ENCODE measurements around the gene SLC4A8. TPM values are rescaled to one million over a fixed set of nuclear protein-coding genes. Genes with fewer than 3 reads are reported as not detected.

Gene SLC4A8
- polyA plus RNA-seq, 1 donor (not counting 4 experiments of a cell fraction or from before 2014, with no cell fraction given): 2.3 TPM

- Histone ChIP-seq H3K27ac (ENCODE audit: control insufficient read depth, insufficient read depth, low read length) (no peak overlapping the region), H3K4me3 (ENCODE audit: control insufficient read depth in 2 of 3, extremely low read depth in 1 of 3, insufficient read depth in 2 of 3, low read depth in 1 of 3, low read length in 3 of 3) (no peak overlapping the region), H3K9me3 (ENCODE audit: control insufficient read depth, low read depth, low read length) (no peaks in the 10 kb centered on the region), H3K4me1 (ENCODE audit: control insufficient read depth, extremely low read depth, insufficient read depth, low read length) (no peaks in the 10 kb centered on the region), H3K79me2 (ENCODE audit: control insufficient read depth, insufficient read depth, low read length) (no peaks in the 10 kb centered on the region), H3K27me3 (ENCODE audit: control insufficient read depth, extremely low read depth, insufficient read depth, low read length) (peaks cover 15% of the 10 kb centered on the region), H4K20me1 (ENCODE audit: control insufficient read depth, extremely low read depth, insufficient read depth, low read length) (no peaks in the 10 kb centered on the region), H3K4me2 (ENCODE audit: control insufficient read depth, extremely low read depth, insufficient read depth, low read depth, low read length) (no peak overlapping the region), H3K9ac (ENCODE audit: control insufficient read depth, extremely low read depth, insufficient read depth, low read length) (no peak overlapping the region), H3K9me1 (ENCODE audit: control insufficient read depth, extremely low read depth, insufficient read depth, low read length) (no peaks in the 10 kb centered on the region), H2AFZ (ENCODE audit: control insufficient read depth, low read length) (no peak overlapping the region), H3K36me3 (ENCODE audit: control insufficient read depth in 2 of 2, extremely low read depth in 1 of 2, insufficient read depth in 2 of 2, low read length in 2 of 2) (no peaks in the 10 kb centered on the region)
- DNase-seq (ENCODE audit: low read depth, low spot score) (no peak), FAIRE-seq (peak; percentile 57)
- TF ChIP-seq, protein P1, sequence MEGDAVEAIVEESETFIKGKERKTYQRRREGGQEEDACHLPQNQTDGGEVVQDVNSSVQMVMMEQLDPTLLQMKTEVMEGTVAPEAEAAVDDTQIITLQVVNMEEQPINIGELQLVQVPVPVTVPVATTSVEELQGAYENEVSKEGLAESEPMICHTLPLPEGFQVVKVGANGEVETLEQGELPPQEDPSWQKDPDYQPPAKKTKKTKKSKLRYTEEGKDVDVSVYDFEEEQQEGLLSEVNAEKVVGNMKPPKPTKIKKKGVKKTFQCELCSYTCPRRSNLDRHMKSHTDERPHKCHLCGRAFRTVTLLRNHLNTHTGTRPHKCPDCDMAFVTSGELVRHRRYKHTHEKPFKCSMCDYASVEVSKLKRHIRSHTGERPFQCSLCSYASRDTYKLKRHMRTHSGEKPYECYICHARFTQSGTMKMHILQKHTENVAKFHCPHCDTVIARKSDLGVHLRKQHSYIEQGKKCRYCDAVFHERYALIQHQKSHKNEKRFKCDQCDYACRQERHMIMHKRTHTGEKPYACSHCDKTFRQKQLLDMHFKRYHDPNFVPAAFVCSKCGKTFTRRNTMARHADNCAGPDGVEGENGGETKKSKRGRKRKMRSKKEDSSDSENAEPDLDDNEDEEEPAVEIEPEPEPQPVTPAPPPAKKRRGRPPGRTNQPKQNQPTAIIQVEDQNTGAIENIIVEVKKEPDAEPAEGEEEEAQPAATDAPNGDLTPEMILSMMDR (optimal IDR thresholded peaks at IDR 0.05 in 1 of 3, IDR thresholded peaks at IDR 0.05 in 1 of 3, conservative IDR thresholded peaks at IDR 0.05 in 1 of 3; ENCODE audit: extremely low read depth in 1 of 3, insufficient read depth in 2 of 3, low read length in 3 of 3): peak; percentile 63 to 68 (median 65)
- no peak for TF ChIP-seq EZH2 (IDR thresholded peaks at IDR 0.05; ENCODE audit: low read length)
- dilution Hi-C loops (cut with MboI; ENCODE audit: extremely low pct_ligation_motif_present, low sequenced_read_pairs): no loop called here
These were observed 3.3 kb upstream of the SLC4A8 start for GRCh38 chr12:51421266-51421884.

GRCh38 chr12:51424094-51424661 lies 453 bp upstream of the SLC4A8 start:
- dilution Hi-C loops (cut with MboI; ENCODE audit: extremely low pct_ligation_motif_present, low sequenced_read_pairs): no loop called here
- H3K79me2 ChIP-seq (ENCODE audit: control insufficient read depth, insufficient read depth, low read length): no peaks in the 10 kb centered on the region
- no peaks in the 10 kb centered on the region for H3K4me1 ChIP-seq (ENCODE audit: control insufficient read depth, extremely low read depth, insufficient read depth, low read length)
- no peak overlapping the region for H2AFZ ChIP-seq (ENCODE audit: control insufficient read depth, low read length)
- H3K9ac ChIP-seq (ENCODE audit: control insufficient read depth, extremely low read depth, insufficient read depth, low read length): no peak overlapping the region
- no peaks in the 10 kb centered on the region for H3K36me3 ChIP-seq (ENCODE audit: control insufficient read depth in 2 of 2, extremely low read depth in 1 of 2, insufficient read depth in 2 of 2, low read length in 2 of 2)
- H3K27me3 ChIP-seq (ENCODE audit: control insufficient read depth, extremely low read depth, insufficient read depth, low read length): peaks cover 15% of the 10 kb centered on the region
- TF ChIP-seq EZH2 (IDR thresholded peaks at IDR 0.05; ENCODE audit: low read length): no peak
- TF ChIP-seq, protein P1 (optimal IDR thresholded peaks at IDR 0.05 in 1 of 3, IDR thresholded peaks at IDR 0.05 in 1 of 3, conservative IDR thresholded peaks at IDR 0.05 in 1 of 3; ENCODE audit: extremely low read depth in 1 of 3, insufficient read depth in 2 of 3, low read length in 3 of 3): no peak
- peak overlapping the region; percentile 17 for H3K4me2 ChIP-seq (ENCODE audit: control insufficient read depth, extremely low read depth, insufficient read depth, low read depth, low read length)
- no peak for FAIRE-seq
- no peak overlapping the region for H3K27ac ChIP-seq (ENCODE audit: control insufficient read depth, insufficient read depth, low read length)
- peak overlapping the region in 1 of 3 experiments; percentile 41 for H3K4me3 ChIP-seq (ENCODE audit: control insufficient read depth in 2 of 3, extremely low read depth in 1 of 3, insufficient read depth in 2 of 3, low read depth in 1 of 3, low read length in 3 of 3)
- no peaks in the 10 kb centered on the region for H3K9me1 ChIP-seq (ENCODE audit: control insufficient read depth, extremely low read depth, insufficient read depth, low read length)
- no peak for DNase-seq (ENCODE audit: low read depth, low spot score)
- H4K20me1 ChIP-seq (ENCODE audit: control insufficient read depth, extremely low read depth, insufficient read depth, low read length): no peaks in the 10 kb centered on the region
- no peaks in the 10 kb centered on the region for H3K9me3 ChIP-seq (ENCODE audit: control insufficient read depth, low read depth, low read length)
